Panc1 (cell line): ENCODE measurements around the gene ITPR2. TPM values are rescaled to one million over a fixed set of nuclear protein-coding genes. Genes with fewer than 3 reads are reported as not detected.

ENCODE experiments used
- ATAC-seq: fragments of 200-7000 bp; cut with Tn5 transposase; 2 replicates; pipeline ENCODE4 v1.9.1; 2020; ENCODE audit warnings: mild to moderate bottlenecking, moderate library complexity
- BruUV-seq: library from RNA; stranded (reverse); fragments of 400-500 nt; replicated peaks from 2 replicates; lab custom pipeline; 2021; lab: Mats Ljungman, UMichigan
- CTCF ChIA-PET: fragments of 300-600 bp; sonication (Branson Sonifier 250); formaldehyde crosslinking; loops from one replicate; lab custom pipeline; 2022; ENCODE audit warnings: antibody characterized with exemption; lab: Charles Lee
- POLR2A ChIA-PET: fragments of 300-600 bp; sonication (Branson Sonifier 250); formaldehyde crosslinking; loops from one replicate; lab custom pipeline; 2022; ENCODE audit warnings: antibody characterized with exemption; lab: Charles Lee
- DNase-seq: peaks from one replicate; pipeline ENCODE4 v3.0.0-alpha.2; 2010; ENCODE audit warnings: low read depth, low spot score
- H3K27ac ChIP-seq: 2 replicates; pipeline ENCODE4 v1.5.1; 2011; ENCODE audit warnings: mild to moderate bottlenecking, low read length, inconsistent platforms
- H3K27me3 ChIP-seq: fragments of 200-500 bp; sonication (Bioruptor generic); 2 replicates; pipeline ENCODE4 v1.6.0; 2014; ENCODE audit warnings: low read length, inconsistent platforms; ENCODE audit not compliant: control insufficient read depth, insufficient read depth
- H3K36me3 ChIP-seq: fragments of 200-500 bp; sonication (Bioruptor generic); 2 replicates; pipeline ENCODE4 v1.5.1; 2014; ENCODE audit warnings: inconsistent platforms, mild to moderate bottlenecking, low read length, moderate library complexity; ENCODE audit not compliant: control insufficient read depth, insufficient read depth
- H3K4me1 ChIP-seq: 2 replicates; pipeline ENCODE4 v1.5.1; 2011; ENCODE audit warnings: inconsistent platforms, mild to moderate bottlenecking, low read length, moderate library complexity; ENCODE audit not compliant: control insufficient read depth, insufficient read depth
- H3K4me3 ChIP-seq, 2 experiments: 2 replicates each; pipeline ENCODE4 v1.5.1; 2011 to 2012; ENCODE audit warnings: low read depth in 2 of 2, low read length in 2 of 2, mild to moderate bottlenecking in 2 of 2, inconsistent platforms in 1 of 2, moderate library complexity in 1 of 2
- H3K9me3 ChIP-seq: fragments of 200-500 bp; sonication (Bioruptor generic); 2 replicates; pipeline ENCODE4 v1.5.1; 2014; ENCODE audit warnings: low read depth, mild to moderate bottlenecking, inconsistent platforms, low read length, moderate library complexity; ENCODE audit not compliant: control insufficient read depth, insufficient read depth
- POLR2AphosphoS5 ChIP-seq: IDR thresholded peaks from 2 replicates; pipeline ENCODE4 v1.6.1; 2012; ENCODE audit warnings: mild to moderate bottlenecking, low read depth, low read length, moderate library complexity
- SIN3A ChIP-seq: IDR thresholded peaks from 2 replicates; pipeline ENCODE4 v1.6.1; 2012; ENCODE audit warnings: low read depth, mild to moderate bottlenecking, low read length, moderate library complexity, borderline replicate concordance; ENCODE audit not compliant: insufficient read depth
- TCF7L2 ChIP-seq: IDR thresholded peaks from 2 replicates; pipeline ENCODE4 v1.6.1; 2011; ENCODE audit warnings: mild to moderate bottlenecking, low read depth, low read length, inconsistent platforms
- in situ Hi-C: cut with HindIII; loops from 2 replicates; pipeline ENCODE4 v1.10.0; 2016; ENCODE audit warnings: low sequenced_read_pairs, low pct_unique_long_range_greater_than_20kb
- intact Hi-C: fragments of 100-400 bp; cut with micrococcal nuclease; formaldehyde crosslinking; loops from one replicate; pipeline ENCODE4 v1.10.0; 2022; ENCODE audit not compliant: unreplicated experiment
- total RNA-seq: library from RNA; stranded (reverse); gene quantifications from one replicate; pipeline ENCODE4 v1.2.1, GENCODE V29; 2021; ENCODE audit not compliant: unreplicated experiment
- TF ChIP-seq, protein P1 (sequence below): fragments of 450-650 bp; IDR thresholded peaks from 2 replicates; pipeline ENCODE4 v1.5.1; 2017; ENCODE audit warnings: mild to moderate bottlenecking
- TF ChIP-seq, protein P2 (sequence below), 2 experiments: IDR thresholded peaks; 2 replicates each; pipeline ENCODE4 v1.6.1; 2011 to 2012; ENCODE audit warnings: low read depth in 2 of 2, control low read depth in 1 of 2, low read length in 1 of 2, mild to moderate bottlenecking in 1 of 2, moderate library complexity in 1 of 2; ENCODE audit not compliant: insufficient read depth in 1 of 2

ITPR2 gene
- total RNA-seq, 1 experiment from 2014 or later: 41.8 TPM

DNA sequence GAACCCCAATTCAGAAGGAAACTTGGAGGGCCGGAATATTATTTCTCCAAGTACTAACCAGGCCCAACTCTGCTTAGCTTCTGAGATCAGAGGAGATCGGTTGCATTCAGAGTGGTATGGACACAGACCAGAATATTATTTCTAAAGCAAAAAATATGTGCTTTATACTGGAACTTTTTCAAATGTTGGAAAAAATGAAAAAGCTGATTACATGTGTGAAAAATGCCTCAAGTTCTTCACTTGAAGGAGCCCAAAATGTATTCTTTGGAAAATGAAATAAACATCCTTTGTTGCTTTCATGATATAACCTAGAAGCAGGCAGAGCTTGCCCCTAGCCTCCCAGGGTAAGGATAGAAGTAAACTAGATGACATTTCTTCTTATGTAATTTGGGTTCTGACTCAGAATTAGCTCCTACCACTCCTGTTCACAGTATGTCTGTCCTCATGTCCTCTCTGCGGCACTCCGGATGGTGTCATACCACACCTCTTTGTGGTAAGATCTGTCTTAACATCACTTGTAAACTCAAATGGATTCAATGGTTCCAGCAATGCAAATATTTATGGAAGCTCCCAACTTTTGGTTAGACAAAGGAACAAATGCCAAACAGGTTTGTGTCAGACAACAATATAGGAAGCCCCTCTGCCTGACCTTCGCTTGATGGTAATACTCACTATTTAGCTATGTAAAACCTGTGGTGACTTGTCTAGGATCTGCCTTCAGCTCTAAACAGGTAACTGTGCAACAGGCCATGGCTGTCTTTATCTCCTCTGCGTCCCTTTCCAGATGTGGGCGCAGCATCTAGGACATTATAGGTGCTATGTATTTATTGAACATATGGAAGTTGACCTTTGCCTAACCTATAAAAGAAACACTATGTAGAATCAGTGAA is 459.1 kb downstream of the ITPR2 start:
- ChIA-PET POLR2A (no interaction called here), CTCF (no interaction called here)
- no peak for ATAC-seq
- DNase-seq: no peak
- no peaks in the 10 kb centered on the region for H3K9me3 ChIP-seq
- TF ChIP-seq, protein P1, sequence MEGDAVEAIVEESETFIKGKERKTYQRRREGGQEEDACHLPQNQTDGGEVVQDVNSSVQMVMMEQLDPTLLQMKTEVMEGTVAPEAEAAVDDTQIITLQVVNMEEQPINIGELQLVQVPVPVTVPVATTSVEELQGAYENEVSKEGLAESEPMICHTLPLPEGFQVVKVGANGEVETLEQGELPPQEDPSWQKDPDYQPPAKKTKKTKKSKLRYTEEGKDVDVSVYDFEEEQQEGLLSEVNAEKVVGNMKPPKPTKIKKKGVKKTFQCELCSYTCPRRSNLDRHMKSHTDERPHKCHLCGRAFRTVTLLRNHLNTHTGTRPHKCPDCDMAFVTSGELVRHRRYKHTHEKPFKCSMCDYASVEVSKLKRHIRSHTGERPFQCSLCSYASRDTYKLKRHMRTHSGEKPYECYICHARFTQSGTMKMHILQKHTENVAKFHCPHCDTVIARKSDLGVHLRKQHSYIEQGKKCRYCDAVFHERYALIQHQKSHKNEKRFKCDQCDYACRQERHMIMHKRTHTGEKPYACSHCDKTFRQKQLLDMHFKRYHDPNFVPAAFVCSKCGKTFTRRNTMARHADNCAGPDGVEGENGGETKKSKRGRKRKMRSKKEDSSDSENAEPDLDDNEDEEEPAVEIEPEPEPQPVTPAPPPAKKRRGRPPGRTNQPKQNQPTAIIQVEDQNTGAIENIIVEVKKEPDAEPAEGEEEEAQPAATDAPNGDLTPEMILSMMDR: no peak
- no peak for TF ChIP-seq TCF7L2
- no peak for TF ChIP-seq POLR2AphosphoS5
- TF ChIP-seq, protein P2, sequence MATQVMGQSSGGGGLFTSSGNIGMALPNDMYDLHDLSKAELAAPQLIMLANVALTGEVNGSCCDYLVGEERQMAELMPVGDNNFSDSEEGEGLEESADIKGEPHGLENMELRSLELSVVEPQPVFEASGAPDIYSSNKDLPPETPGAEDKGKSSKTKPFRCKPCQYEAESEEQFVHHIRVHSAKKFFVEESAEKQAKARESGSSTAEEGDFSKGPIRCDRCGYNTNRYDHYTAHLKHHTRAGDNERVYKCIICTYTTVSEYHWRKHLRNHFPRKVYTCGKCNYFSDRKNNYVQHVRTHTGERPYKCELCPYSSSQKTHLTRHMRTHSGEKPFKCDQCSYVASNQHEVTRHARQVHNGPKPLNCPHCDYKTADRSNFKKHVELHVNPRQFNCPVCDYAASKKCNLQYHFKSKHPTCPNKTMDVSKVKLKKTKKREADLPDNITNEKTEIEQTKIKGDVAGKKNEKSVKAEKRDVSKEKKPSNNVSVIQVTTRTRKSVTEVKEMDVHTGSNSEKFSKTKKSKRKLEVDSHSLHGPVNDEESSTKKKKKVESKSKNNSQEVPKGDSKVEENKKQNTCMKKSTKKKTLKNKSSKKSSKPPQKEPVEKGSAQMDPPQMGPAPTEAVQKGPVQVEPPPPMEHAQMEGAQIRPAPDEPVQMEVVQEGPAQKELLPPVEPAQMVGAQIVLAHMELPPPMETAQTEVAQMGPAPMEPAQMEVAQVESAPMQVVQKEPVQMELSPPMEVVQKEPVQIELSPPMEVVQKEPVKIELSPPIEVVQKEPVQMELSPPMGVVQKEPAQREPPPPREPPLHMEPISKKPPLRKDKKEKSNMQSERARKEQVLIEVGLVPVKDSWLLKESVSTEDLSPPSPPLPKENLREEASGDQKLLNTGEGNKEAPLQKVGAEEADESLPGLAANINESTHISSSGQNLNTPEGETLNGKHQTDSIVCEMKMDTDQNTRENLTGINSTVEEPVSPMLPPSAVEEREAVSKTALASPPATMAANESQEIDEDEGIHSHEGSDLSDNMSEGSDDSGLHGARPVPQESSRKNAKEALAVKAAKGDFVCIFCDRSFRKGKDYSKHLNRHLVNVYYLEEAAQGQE (IDR thresholded peaks at IDR 0.05; ENCODE audit: insufficient read depth in 1 of 2, low read depth in 2 of 2, low read length in 1 of 2): no peak
- no peak for TF ChIP-seq SIN3A
- intact Hi-C loops: no loop called here
- in situ Hi-C loops: no loop called here
- no peaks in the 10 kb centered on the region for H3K36me3 ChIP-seq
- H3K4me3 ChIP-seq: no peak overlapping the region
- H3K4me1 ChIP-seq: no peaks in the 10 kb centered on the region
- H3K27me3 ChIP-seq: no peaks in the 10 kb centered on the region
- no TSS peak for BruUV-seq
- H3K27ac ChIP-seq: no peak overlapping the region

DNA sequence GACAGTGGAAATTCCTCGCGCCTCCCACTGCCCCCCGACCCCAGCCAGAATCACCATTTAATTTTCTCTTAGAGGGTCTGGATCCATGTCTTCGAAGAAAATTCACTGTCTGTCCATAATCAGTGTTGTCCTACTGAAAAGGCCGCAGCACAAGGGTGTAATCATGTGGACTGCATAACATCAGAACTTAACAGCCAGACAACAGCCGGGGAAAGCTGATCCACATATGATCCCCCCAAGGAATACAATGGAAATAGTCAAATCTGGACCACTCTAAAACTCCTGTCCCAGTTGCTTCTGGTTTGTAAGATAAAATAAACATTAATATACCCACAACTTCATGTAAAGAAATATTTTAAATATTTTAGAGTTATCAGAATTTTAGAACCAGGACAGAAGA is 460.1 kb downstream of the ITPR2 start:
- TF ChIP-seq, protein P1: no peak
- no peak for DNase-seq
- H3K9me3 ChIP-seq: no peaks in the 10 kb centered on the region
- intact Hi-C loops (no loop called here), in situ Hi-C loops (no loop called here)
- BruUV-seq: no TSS peak
- no peaks in the 10 kb centered on the region for H3K4me1 ChIP-seq
- no peaks in the 10 kb centered on the region for H3K27me3 ChIP-seq
- ChIA-PET CTCF (no interaction called here), POLR2A (no interaction called here)
- no peak for ATAC-seq
- H3K36me3 ChIP-seq: no peaks in the 10 kb centered on the region
- no peak overlapping the region for H3K27ac ChIP-seq
- no peak overlapping the region for H3K4me3 ChIP-seq
